ENCODE measurements around the gene ZRANB1. TPM values are rescaled to one million over a fixed set of nuclear protein-coding genes. Genes with fewer than 3 reads are reported as not detected.

The ZRANB1 gene
- total and polyA plus RNA-seq, 2 of the 4 experiments (the other 2 are of a cell fraction) = 11.2 to 24.7 TPM

DNA sequence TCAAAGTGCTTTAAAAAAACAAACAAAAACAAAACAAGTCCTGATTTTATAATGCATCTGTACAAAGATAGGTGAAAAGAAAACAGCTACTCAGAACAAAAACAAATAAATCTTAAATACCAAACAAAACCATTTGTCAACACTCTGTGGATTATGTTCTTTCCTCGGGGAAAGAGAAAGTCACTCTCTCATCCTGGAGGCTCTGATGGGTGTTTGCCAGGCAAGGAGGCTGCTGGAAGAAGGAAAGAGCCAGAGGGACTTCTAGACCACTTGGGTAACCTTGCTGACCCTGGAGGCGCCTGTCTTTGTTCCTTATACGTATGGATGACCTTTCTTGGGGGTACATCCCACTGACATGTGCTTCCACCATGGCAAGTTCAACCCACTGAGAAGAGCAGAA is 92.8 kb downstream of the ZRANB1 start:
- in situ Hi-C loops (cut with MboI; ENCODE audit: low sequenced_read_pairs) = no loop called here
- peak overlapping the region; percentile 74 for H2BK5ac ChIP-seq (ENCODE audit: low read depth, low read length, poor library complexity, severe bottlenecking)
- dilution Hi-C loops (cut with HindIII; ENCODE audit: low sequenced_read_pairs, unreplicated experiment) = no loop called here
- H3K4me3 ChIP-seq (ENCODE audit: insufficient read depth, low read depth, low read length) = no peak overlapping the region
- intact Hi-C loops (cut with micrococcal nuclease) = no loop called here
- peak overlapping the region; percentile 92 for H2AK9ac ChIP-seq (replicated peaks; ENCODE audit: low read depth, low read length, poor library complexity)
- peak overlapping the region; percentile 54 for H4K5ac ChIP-seq (ENCODE audit: low read depth, low read length)
- peak overlapping the region; percentile 91 for H2BK20ac ChIP-seq (ENCODE audit: low read depth, low read length)
- peak overlapping the region; percentile 88; the same call in 1 of the 2 replicates for H3K56ac ChIP-seq (ENCODE audit: extremely low read depth, insufficient read depth, low read length)
- peak overlapping the region; percentile 83 for H3K27ac ChIP-seq (ENCODE audit: insufficient read depth, low read length)
- DNase-seq (no peak), ATAC-seq (ENCODE audit: low read depth) (peak; percentile 15)
- peak overlapping the region; percentile 91 for H2BK120ac ChIP-seq (ENCODE audit: low read depth, low read length)
- peak overlapping the region; percentile 90 for H3K4ac ChIP-seq (ENCODE audit: low read depth, low read length)
- H3K4me2 ChIP-seq (ENCODE audit: low read depth, low read length) = peak overlapping the region; percentile 91
- peak overlapping the region; percentile 84 for H3K18ac ChIP-seq (ENCODE audit: low read depth, low read length)
- peak overlapping the region; percentile 62; the same call in 1 of the 3 replicates for H2BK15ac ChIP-seq (ENCODE audit: low read depth, low read length)
- WGBS, 2 experiments (ENCODE audit: extremely low coverage in 2 of 2, insufficient read length in 1 of 2) = no CpG with 5 or more reads among the region's 3 CpGs
- peak overlapping the region; percentile 38 for H3K9ac ChIP-seq (ENCODE audit: low read depth, low read length)
- H4K8ac ChIP-seq (ENCODE audit: low read depth in 2 of 2, low read length in 2 of 2) = peak overlapping the region in 1 of 2 experiments; percentile 85; a peak in 2 of 4 replicates
- peaks cover 13% of the 10 kb centered on the region; the same call in 1 of the 2 replicates for H3K36me3 ChIP-seq (ENCODE audit: control insufficient read depth, insufficient read depth, low read length)
- H3K9me3 ChIP-seq (ENCODE audit: control insufficient read depth, insufficient read depth, low read length) = no peaks in the 10 kb centered on the region
- CTCF ChIA-PET = interaction anchor here (0.7 to 2.4 kb wide), 2 partner anchors 26 to 508 kb away, joined by 5 to 10 read pairs; no protein-coding TSS in a partner anchor
- peak overlapping the region; percentile 82 for H2AK5ac ChIP-seq (ENCODE audit: low read depth, low read length)
- H2AFZ ChIP-seq (replicated peaks; ENCODE audit: low read length, poor library complexity) = peak overlapping the region; percentile 70
- H3K4me1 ChIP-seq (ENCODE audit: control insufficient read depth, insufficient read depth, low read length) = peaks cover 32% of the 10 kb centered on the region
- peak overlapping the region; percentile 70 for H3K14ac ChIP-seq (replicated peaks; ENCODE audit: low read depth, low read length)
- H4K20me1 ChIP-seq (ENCODE audit: insufficient read depth, low read length) = peaks cover 62% of the 10 kb centered on the region
- TF ChIP-seq CEBPB (IDR thresholded peaks at IDR 0.05; ENCODE audit: low read depth, low read length) (no peak), POLR2A (IDR thresholded peaks at IDR 0.05; ENCODE audit: low read depth, low read length) (0 out of 2 replicates have a peak, but pooled peaks have one; percentile 48)
- H3K9me1 ChIP-seq (ENCODE audit: insufficient read depth, low read length) = peaks cover 58% of the 10 kb centered on the region
- peaks cover 44 to 93% of the 10 kb centered on the region in 2 experiments for H3K79me1 ChIP-seq (ENCODE audit: low read depth in 1 of 2, low read length in 2 of 2)
- H3K23ac ChIP-seq (ENCODE audit: low read depth, low read length) = peak overlapping the region; percentile 83
- no TSS peak for BruUV-seq (replicated peaks)
- POLR2A ChIA-PET (ENCODE audit: unreplicated experiment) = no interaction called here
- H3K27me3 ChIP-seq (ENCODE audit: control insufficient read depth, insufficient read depth, low read length) = no peaks in the 10 kb centered on the region
- H4K91ac ChIP-seq (ENCODE audit: insufficient read depth, low read depth, low read length) = peak overlapping the region; percentile 87

All from IMR-90 (cell line).